ENCODE results near the gene CYSTM1.

CYSTM1 gene

DNA sequence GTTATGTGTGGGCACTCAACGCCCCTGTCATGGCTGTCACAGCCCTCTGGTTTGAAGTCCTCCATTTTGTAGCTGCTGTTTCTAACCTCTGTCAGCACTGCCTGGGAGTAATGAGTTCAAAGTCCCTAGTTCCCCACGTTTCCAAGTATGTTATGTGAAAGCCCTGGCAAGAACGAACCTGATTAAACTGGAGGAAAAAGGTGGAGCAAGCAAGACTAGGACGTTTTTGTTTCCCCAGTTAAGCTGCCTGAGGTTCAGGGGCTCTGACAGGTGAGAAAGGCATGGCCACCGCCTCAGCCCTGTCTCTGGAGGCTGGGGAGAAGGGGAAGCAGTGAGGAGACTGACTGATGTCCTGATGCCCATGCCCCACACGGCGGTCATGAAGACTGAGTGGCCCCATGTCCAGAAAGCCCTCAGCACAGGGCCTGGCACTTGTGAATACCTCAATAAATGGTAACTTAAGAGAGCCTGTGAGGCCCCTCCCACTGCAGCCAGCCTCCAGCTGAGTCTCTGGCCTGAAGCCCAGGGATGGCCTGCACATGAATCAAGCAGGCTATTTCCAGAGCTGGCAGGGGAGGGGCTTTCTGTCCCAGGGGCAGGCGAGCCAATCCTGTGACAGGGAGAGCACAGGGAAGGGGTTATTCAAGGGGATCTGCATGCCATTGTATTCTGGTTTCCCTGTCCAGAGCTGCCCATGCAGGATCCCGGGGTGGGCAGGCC lies 66.2 kb downstream of the CYSTM1 start:
- peak; percentile 73 for DNase-seq (ENCODE audit: low read depth, low spot score)
- ChIA-PET POLR2A (interaction anchor here (1.0 to 2.5 kb wide), 2 partner anchors 12 to 105 kb away, joined by 3 to 16 read pairs; partner anchors contain the start of gene HBEGF), CTCF (interaction anchor here (0.6 to 34.6 kb wide), 15 partner anchors 12 to 398 kb away, joined by 3 to 1796 read pairs (median 5); partner anchors contain the start of genes HBEGF, SLC4A9 and TMCO6)
- no peak overlapping the region for H3K4me3 ChIP-seq (ENCODE audit: low read depth, low read length)
- TF ChIP-seq, protein P1, sequence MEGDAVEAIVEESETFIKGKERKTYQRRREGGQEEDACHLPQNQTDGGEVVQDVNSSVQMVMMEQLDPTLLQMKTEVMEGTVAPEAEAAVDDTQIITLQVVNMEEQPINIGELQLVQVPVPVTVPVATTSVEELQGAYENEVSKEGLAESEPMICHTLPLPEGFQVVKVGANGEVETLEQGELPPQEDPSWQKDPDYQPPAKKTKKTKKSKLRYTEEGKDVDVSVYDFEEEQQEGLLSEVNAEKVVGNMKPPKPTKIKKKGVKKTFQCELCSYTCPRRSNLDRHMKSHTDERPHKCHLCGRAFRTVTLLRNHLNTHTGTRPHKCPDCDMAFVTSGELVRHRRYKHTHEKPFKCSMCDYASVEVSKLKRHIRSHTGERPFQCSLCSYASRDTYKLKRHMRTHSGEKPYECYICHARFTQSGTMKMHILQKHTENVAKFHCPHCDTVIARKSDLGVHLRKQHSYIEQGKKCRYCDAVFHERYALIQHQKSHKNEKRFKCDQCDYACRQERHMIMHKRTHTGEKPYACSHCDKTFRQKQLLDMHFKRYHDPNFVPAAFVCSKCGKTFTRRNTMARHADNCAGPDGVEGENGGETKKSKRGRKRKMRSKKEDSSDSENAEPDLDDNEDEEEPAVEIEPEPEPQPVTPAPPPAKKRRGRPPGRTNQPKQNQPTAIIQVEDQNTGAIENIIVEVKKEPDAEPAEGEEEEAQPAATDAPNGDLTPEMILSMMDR (IDR thresholded peaks at IDR 0.05; ENCODE audit: insufficient read depth, low read length, missing control alignments), result no peak

DNA sequence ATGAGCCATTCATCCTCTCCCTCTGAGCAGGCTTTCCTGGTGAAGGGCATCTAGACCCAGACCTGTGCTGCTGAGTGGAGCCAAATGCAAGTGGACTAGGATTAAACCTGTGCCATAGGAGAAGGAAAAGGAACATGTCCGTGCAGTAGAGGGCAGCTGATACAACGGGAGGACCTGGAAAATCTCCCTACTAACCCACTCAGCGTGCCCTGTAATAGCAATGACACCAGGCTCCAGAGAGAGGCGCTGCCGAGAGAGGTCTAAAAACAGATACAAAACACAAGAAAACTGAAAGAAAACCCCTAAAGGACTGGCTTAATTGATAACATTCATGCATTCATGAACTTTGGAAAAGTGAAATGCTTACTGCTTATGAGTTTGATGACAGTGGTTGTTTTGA lies 67.1 kb downstream of the CYSTM1 start:
- TF ChIP-seq, protein P1 (IDR thresholded peaks at IDR 0.05; ENCODE audit: insufficient read depth, low read length, missing control alignments), result no peak
- ChIA-PET CTCF (interaction anchor here (0.8 to 34.6 kb wide), 10 partner anchors 13 to 478 kb away, joined by 3 to 1796 read pairs (median 10); partner anchors contain the start of genes HBEGF, SLC4A9 and TMCO6), POLR2A (interaction anchor here (1.0 to 1.9 kb wide), 2 partner anchors 11 to 104 kb away, joined by 3 to 5 read pairs; partner anchors contain the start of gene HBEGF)
- H3K4me3 ChIP-seq (ENCODE audit: low read depth, low read length), result no peak overlapping the region
- no peak for DNase-seq (ENCODE audit: low read depth, low spot score)

DNA sequence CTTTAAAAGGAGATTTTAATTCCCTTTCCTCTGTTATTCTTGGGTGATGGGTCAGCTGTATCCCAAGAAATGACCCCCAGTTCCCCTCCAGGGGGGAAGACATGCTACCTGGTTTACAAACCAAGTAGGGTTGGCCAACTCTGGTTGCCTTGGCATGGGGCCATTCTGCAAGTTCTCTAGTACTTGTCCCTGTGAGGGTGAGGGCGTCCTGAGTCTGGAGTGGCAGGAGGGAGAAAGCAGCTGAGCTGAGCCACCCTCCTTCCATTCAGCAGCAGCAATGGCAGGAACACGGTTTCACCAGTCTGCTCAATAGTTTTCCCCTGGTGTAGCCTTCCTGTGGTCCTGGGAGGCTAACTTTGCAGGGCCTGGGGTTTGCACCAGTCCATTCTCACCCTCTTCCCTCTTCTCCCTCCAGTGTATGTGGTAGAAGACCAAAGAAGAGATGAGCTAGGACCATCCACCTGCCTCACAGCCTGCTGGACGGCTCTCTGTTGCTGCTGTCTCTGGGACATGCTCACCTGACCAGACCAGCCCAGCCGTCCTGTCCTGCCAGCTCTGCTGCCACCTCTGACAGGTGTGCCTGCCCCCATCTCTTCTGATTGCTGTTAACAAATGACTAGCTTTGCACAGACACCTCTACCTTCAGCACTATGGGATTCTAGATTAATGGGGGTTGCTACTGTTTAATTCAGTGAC lies 68.0 kb downstream of the CYSTM1 start:
- no peak for DNase-seq (ENCODE audit: low read depth, low spot score)

DNA sequence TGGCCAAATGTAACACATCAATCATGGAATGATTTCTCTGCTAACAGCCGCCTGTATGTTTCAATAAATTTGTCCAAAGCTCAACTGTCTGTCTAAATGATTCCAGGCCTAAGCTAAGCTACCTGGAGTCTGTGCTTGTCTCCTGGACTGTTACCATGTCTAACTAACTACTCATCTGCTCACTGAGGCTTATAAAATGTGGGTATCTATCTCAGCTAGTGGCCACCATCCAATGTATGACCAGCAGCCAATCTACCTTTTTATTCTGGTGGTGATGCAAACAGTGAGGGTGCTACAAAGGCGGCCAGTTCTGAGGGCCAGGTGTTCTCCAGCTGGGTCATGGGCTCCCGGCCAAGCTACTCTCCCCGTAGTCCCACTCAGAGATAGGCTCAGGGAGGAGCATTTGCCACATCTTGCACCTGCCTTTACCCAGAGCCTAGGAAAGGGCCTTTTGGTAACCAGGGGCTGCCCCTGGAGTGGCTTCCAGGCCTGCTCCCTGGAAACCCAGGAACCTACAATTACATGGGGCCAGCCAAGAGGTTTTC lies 68.8 kb downstream of the CYSTM1 start:
- POLR2A ChIA-PET, result interaction anchor here (0.6 to 4.0 kb wide), 7 partner anchors 8 to 109 kb away, joined by 3 to 64 read pairs (median 4); partner anchors contain the start of gene HBEGF
- CTCF ChIA-PET, result interaction anchor here (0.6 to 34.6 kb wide), 35 partner anchors 8 to 1407 kb away, joined by 3 to 1796 read pairs (median 4); partner anchors contain the start of genes HBEGF and SLC4A9
- TF ChIP-seq, protein P1 (IDR thresholded peaks at IDR 0.05; ENCODE audit: insufficient read depth, low read length, missing control alignments), result no peak
- DNase-seq (ENCODE audit: low read depth, low spot score), result no peak
- no peak overlapping the region for H3K4me3 ChIP-seq (ENCODE audit: low read depth, low read length)

More for the DNA sequence above, 68.0 kb downstream of the CYSTM1 start:
- POLR2A ChIA-PET, result interaction anchor here (0.6 to 1.9 kb wide), 2 partner anchors 40 to 103 kb away, joined by 3 to 5 read pairs; partner anchors contain the start of gene HBEGF
- TF ChIP-seq, protein P1 (IDR thresholded peaks at IDR 0.05; ENCODE audit: insufficient read depth, low read length, missing control alignments), result no peak
- CTCF ChIA-PET, result interaction anchor here (0.6 to 34.6 kb wide), 24 partner anchors 7 to 477 kb away, joined by 3 to 1796 read pairs (median 4); partner anchors contain the start of genes HBEGF and SLC4A9
- H3K4me3 ChIP-seq (ENCODE audit: low read depth, low read length), result no peak overlapping the region

DNA sequence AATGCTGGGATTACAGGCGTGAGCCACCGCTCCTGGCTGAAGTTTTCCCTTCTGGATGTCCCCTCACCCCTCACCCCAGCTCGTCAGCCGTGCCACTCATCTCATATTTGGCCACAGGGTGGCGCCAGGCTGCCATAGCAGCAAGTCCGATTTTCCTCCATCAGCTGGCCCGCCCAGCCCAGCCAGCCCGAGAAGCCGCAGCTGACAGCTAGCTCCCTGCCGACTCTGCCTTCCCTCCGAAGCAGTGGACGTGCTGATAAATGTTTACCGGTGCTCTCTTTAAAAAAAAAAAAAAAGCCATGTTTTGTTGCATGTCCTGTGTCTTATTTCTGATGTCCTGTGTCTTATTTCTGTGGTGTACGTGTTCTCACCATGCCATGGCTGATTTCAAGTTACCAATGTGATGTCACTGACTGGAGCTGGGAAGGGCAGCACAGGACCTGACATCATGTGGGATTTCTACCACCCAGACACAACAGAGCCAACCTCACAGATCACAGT lies 69.6 kb downstream of the CYSTM1 start:
- DNase-seq (ENCODE audit: low read depth, low spot score), result peak; percentile 52
- TF ChIP-seq, protein P1 (IDR thresholded peaks at IDR 0.05; ENCODE audit: insufficient read depth, low read length, missing control alignments), result peak; percentile 87
- CTCF ChIA-PET, result interaction anchor here (0.6 to 34.6 kb wide), 38 partner anchors 9 to 1406 kb away, joined by 3 to 1796 read pairs (median 4); partner anchors contain the start of genes HBEGF and SLC4A9
- H3K4me3 ChIP-seq (ENCODE audit: low read depth, low read length), result no peak overlapping the region
- POLR2A ChIA-PET, result interaction anchor here (0.7 to 4.0 kb wide), 5 partner anchors 9 to 108 kb away, joined by 3 to 64 read pairs (median 5); partner anchors contain the start of gene HBEGF
